Small intestine (tissue), 7 donors: ENCODE results near the gene PAX7. TPM values are rescaled to one million over a fixed set of nuclear protein-coding genes. Genes with fewer than 3 reads are reported as not detected.

Source experiments
- DNase-seq, 2 donors: peaks; one replicate each; pipeline versions ENCODE4 v3.0.0 to v3.0.0-alpha.2; 2013
- FAIRE-seq: peaks from 2 replicates; lab custom pipeline; 2012; peaks lifted over from hg19 to GRCh38; lab: Jason Lieb, UNC
- H3K27ac ChIP-seq, 3 donors: one replicate each; pipeline ENCODE4 v1.5.1; 2013; ENCODE audit warnings: low read length in 2 of 3, mild to moderate bottlenecking in 2 of 3, control low read depth in 1 of 3, inconsistent platforms in 1 of 3, low read depth in 1 of 3, moderate library complexity in 1 of 3
- H3K27me3 ChIP-seq, 3 donors: one replicate each; pipeline ENCODE4 v1.6.1; 2013; ENCODE audit warnings: low read length in 3 of 3, inconsistent platforms in 1 of 3; ENCODE audit not compliant: control insufficient read depth in 3 of 3, insufficient read depth in 3 of 3
- H3K36me3 ChIP-seq, 3 donors: one replicate each; pipeline ENCODE4 v1.6.1; 2013; ENCODE audit warnings: low read length in 3 of 3, inconsistent platforms in 1 of 3, low read depth in 1 of 3, mild to moderate bottlenecking in 1 of 3, moderate library complexity in 1 of 3; ENCODE audit not compliant: control insufficient read depth in 3 of 3, insufficient read depth in 2 of 3
- H3K4me1 ChIP-seq, 3 donors: one replicate each; pipeline ENCODE4 v1.6.1; 2013; ENCODE audit warnings: low read length in 2 of 3, inconsistent platforms in 1 of 3, low read depth in 1 of 3, mild to moderate bottlenecking in 1 of 3, moderate library complexity in 1 of 3; ENCODE audit not compliant: control insufficient read depth in 3 of 3, insufficient read depth in 2 of 3
- H3K4me3 ChIP-seq, 3 donors: one replicate each; pipeline ENCODE4 v1.5.1; 2013; ENCODE audit warnings: low read length in 3 of 3, control low read depth in 1 of 3, inconsistent platforms in 1 of 3, low read depth in 1 of 3, mild to moderate bottlenecking in 1 of 3, moderate library complexity in 1 of 3
- H3K9me3 ChIP-seq, 2 donors: one replicate each; pipeline ENCODE4 v1.6.1; 2013; ENCODE audit warnings: low read depth in 1 of 2, low read length in 1 of 2; ENCODE audit not compliant: control insufficient read depth in 2 of 2, insufficient read depth in 1 of 2
- WGBS, 3 donors: extraction: QIAGEN DNeasy Blood & Tissue Kit; methylation state at CpG; one replicate each; pipeline ENCODE4 v1.1.7; 2013; 5-methylcytosine and 5-hydroxymethylcytosine counted together
- polyA plus RNA-seq, 4 donors: library from polyadenylated mRNA; stranded (reverse) in 3 of 4; unstranded in 1 of 4; fragments of 200-250 nt in 3 of 4; fragments of 120-200 nt in 1 of 4; gene quantifications; one replicate each; pipeline versions ENCODE4 v1.2.1 to v1.2.3, GENCODE V29; 2013
- donor health status: healthy with polysubstance abuse.
- donor health status: control.
- donor health status: control.
- donor health status: Bipolar disorder and iron deficiency.
- donor health status: healthy.

Gene PAX7
- polyA plus RNA-seq, 4 donors = 0.01 to 0.15 TPM; not detected in 2

DNA sequence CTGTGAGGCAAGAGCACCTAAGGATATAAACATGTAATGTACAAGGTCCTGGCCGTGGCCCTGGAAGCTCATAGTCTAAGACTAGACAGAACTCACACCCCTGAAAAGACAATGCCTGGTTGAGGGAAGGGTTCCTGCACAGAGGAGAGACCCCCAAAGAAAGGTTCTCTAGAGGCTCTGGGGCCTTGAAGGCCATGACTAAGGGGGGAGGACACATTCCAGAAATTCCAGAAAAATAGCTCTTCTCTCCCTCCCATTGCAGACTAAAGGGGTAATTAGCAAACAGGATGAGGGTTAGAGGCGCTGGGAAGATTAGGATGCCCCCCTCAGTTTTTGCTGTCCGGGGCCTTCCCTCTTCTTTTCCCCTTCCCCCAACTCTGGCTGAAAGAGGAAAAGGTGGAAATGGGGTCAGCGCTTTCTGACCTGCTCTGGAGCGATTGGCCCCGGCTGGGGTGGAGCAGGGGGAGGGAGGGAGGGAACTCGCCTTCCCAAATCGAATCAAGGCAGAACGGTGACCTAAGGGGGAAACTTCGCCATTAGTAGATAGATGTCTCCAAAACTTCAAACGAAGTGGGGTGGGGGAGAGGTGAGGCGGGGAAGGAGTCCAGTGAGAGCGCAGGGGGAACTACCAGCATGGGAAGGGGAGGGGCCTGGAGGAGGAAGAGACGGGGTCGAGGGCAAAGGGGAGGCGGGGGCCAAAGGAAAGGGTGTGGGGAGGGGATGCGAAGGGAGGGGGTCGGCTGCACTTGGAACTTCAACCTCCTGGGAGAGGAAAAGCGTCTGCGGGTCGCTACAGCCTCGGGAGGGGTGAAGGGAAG is 11.8 kb downstream of the PAX7 start:
- no peak for FAIRE-seq
- WGBS, 3 donors = 2 to 5% (median 5%) methylated on average over 21 to 22 of the region's 22 CpGs
- no peaks in the 10 kb centered on the region for H3K36me3 ChIP-seq
- no peaks in the 10 kb centered on the region for H3K9me3 ChIP-seq
- peaks cover 14 to 94% (median 80%) of the 10 kb centered on the region in 3 donors for H3K27me3 ChIP-seq
- H3K27ac ChIP-seq = no peak overlapping the region
- DNase-seq = no peak
- no peaks in the 10 kb centered on the region for H3K4me1 ChIP-seq
- H3K4me3 ChIP-seq = no peak overlapping the region

DNA sequence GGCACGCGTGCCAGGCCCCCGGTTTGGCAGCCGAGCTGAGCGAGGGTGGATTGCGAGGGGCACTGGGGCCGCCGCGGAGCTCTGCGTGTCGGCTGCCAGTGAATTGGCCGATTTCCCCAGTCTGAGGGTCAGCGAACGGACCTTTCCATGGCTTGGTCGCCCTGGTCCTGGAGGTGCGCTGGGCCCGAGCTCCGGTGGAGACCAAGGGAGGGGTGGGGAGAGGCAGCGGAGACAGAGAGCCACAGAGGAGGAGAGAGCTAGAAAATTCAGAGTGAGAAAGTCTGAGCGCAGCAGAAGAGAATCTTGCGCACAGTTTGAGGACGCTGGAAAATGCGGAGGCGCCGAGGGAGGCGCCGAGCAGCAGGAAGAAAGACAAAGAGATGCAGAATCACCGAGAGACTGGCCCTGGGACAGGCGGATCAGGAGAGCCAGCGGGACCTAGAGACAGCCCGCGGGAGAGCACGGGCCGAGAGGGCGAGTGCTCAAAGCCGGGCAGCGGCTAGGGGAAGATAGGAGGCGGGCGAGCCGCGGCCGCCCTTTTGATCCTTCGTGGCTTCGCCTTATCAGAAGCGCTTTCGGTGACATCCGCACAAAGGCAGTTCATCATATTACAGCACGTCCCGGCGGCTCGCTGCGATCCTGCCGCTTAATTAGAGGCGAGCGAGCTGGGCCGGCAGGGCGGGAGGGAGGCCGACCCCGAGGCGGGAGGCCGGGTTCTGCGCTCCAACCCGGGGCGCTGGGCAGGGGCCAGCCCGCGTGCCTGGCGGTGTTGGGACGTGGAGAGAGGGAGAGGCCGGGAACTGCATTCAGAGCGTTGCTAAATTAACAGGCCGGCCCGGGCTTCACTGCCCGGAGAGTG is 12.7 kb downstream of the PAX7 start:
- Histone ChIP-seq H3K27ac (no peak overlapping the region), H3K4me1 (no peaks in the 10 kb centered on the region), H3K27me3 (peaks cover 13 to 94% (median 79%) of the 10 kb centered on the region in 3 donors), H3K4me3 (no peak overlapping the region), H3K36me3 (no peaks in the 10 kb centered on the region), H3K9me3 (no peaks in the 10 kb centered on the region)
- DNase-seq (peak in 1 of 2 donors; percentile 2), FAIRE-seq (no peak)
- WGBS, 3 donors = 1 to 3% (median 3%) methylated on average over 66 to 73 of the region's 73 CpGs

DNA sequence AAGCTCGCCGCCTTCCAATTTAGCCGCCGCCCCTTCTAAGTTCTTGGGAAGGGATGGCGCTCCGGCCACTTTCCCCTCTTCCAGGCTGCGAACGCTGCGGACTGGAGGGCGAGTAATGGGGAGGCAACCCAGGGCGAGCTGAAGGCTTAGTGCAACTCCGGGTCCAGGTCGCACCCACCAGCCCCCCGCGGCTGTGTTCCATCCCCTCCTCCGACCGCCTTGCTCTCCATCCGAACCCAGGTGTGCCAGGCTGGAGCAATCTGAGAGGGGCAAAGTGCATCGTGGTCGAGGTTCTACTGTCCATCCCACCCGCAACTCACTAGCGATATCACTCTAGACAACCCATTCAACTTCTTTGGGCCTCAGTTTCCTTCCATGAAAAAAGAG is 13.4 kb downstream of the PAX7 start:
- DNase-seq (no peak), FAIRE-seq (no peak)
- H3K9me3 ChIP-seq = no peaks in the 10 kb centered on the region
- H3K27ac ChIP-seq = no peak overlapping the region
- no peak overlapping the region for H3K4me3 ChIP-seq
- H3K4me1 ChIP-seq = no peaks in the 10 kb centered on the region
- peaks cover 12 to 94% (median 80%) of the 10 kb centered on the region in 3 donors for H3K27me3 ChIP-seq
- 5 to 7% (median 6%) methylated on average over 17 to 22 of the region's 22 CpGs for WGBS, 3 donors
- H3K36me3 ChIP-seq = no peaks in the 10 kb centered on the region

DNA sequence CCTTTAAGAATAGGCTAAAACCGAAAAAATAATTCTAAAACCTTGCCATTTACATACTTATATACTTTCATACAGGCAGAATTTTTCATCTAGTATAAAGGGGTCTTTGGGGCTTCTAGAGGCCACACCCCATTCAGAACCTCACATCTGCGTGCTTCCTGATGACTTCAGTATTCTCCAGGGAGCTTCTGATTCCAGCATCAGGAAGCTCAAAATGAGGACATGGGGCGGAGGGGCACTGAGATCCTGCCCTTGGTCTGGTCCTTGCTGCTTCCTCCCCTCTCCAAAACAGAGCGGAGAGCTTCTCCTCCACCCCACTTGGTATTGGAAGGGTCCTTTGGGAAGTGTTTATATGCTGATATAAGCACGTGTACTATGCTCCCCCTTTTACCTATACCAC is 13.8 kb downstream of the PAX7 start:
- no peak overlapping the region for H3K27ac ChIP-seq
- no peaks in the 10 kb centered on the region for H3K36me3 ChIP-seq
- peaks cover 12 to 94% (median 82%) of the 10 kb centered on the region in 3 donors for H3K27me3 ChIP-seq
- no peak overlapping the region for H3K4me3 ChIP-seq
- H3K9me3 ChIP-seq = no peaks in the 10 kb centered on the region
- H3K4me1 ChIP-seq = no peaks in the 10 kb centered on the region
- DNase-seq = no peak
- FAIRE-seq = no peak
- 7 to 10% (median 10%) methylated on average over 5 of the region's 5 CpGs for WGBS, 3 donors

DNA sequence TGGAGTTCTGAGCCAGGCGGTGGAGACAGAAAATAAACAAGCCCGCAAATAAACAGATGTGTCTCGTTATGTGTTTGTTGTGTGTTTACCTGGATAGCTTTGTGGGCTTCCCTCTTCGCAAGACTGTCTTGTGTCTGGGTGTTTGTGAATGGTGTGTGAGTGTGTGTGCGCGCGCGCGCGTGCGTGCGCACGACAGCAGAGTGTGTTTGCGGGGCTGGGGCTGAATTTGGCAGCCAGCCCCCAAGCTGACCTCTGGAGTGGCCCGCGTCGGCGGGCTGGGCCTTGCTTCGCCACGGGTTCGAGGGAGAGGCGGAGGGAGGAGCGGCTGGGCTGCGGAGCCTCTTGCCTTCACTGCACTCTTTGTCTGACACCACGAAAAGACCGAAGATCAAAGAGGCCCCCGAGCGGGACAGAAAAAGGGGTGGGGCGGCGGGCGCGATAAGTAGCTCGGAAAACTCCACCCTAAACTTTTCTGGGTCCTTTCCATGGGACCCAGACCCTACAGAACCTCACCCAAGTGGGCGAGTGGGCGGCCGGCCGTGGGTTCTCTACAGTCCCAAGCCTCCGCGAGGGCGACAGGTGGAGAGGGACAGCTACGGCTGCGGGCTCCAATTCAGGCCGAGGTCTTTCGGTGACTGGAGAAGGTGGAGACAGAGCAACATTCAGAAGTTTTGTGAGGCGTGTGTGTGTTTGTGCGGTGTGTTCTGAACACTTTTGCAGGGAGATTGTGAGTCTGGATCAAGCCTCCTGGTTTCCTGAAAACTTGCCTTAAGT is 14.5 kb downstream of the PAX7 start:
- Histone ChIP-seq H3K9me3 (no peaks in the 10 kb centered on the region), H3K4me1 (no peaks in the 10 kb centered on the region), H3K4me3 (no peak overlapping the region), H3K27ac (no peak overlapping the region), H3K36me3 (no peaks in the 10 kb centered on the region), H3K27me3 (peaks cover 12 to 94% (median 77%) of the 10 kb centered on the region in 3 donors)
- DNase-seq = no peak
- WGBS, 3 donors = 2 to 4% (median 3%) methylated on average over 43 to 46 of the region's 46 CpGs
- FAIRE-seq = no peak

DNA sequence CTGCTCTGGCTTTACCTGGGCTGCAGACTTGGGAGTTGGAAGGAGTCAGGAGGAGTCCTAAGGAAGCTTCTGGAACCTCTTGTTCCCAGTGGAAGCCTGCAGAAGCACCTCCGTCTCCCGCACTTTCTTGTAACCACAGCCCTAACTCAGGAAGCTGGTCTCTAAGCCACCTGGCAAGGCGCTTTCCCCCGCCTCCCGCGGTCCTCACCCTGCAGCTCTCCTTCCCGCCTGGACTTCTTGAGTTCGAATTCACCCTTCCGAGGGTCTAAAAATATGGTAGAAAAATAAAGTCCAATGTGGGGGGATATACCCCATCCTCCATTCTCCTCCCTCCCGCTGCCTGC is 15.1 kb downstream of the PAX7 start:
- Histone ChIP-seq H3K27me3 (peaks cover 10 to 95% (median 79%) of the 10 kb centered on the region in 3 donors), H3K36me3 (no peaks in the 10 kb centered on the region), H3K9me3 (no peaks in the 10 kb centered on the region), H3K27ac (no peak overlapping the region), H3K4me1 (no peaks in the 10 kb centered on the region), H3K4me3 (no peak overlapping the region)
- 3 to 8% (median 7%) methylated on average over 10 of the region's 10 CpGs for WGBS, 3 donors
- no peak for DNase-seq
- no peak for FAIRE-seq

DNA sequence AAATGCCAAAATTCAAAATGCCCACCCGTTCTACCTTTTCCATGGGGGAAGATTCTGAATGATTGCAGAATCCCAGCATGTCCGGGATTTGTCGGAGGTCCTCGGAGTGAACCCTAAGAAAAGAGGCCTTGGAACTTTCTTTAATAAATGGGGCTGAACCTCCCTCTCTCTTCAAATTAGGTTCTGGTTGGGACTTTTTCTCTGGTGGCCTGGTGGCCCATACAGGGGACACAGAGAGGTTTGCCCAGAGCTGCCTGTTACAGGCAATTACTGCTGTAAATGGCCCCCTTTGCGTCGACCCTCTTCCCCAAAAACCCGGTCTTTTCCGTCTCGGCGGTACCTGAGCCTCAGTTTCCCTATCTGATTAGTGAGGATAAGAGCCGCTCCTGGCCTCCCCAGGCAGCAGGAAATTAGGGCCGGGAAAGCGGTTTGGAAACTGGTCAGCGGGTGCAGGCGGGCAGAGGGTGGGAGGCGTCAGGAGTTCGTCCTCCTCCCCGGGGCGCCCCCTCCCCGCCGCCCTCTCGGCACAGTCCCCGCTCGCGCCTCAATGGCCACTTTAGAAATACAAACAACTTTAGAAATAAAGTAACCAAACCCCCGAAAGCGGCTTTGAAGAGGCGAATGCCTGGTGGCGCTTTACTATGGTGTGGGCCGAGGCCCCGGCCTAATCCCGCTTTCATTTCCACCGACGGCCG is 15.6 kb downstream of the PAX7 start:
- Histone ChIP-seq H3K27me3 (peaks cover 9 to 93% (median 76%) of the 10 kb centered on the region in 3 donors), H3K36me3 (no peaks in the 10 kb centered on the region), H3K4me3 (no peak overlapping the region), H3K4me1 (no peaks in the 10 kb centered on the region), H3K27ac (no peak overlapping the region), H3K9me3 (no peaks in the 10 kb centered on the region)
- FAIRE-seq (no peak), DNase-seq (no peak)
- WGBS, 3 donors = 2 to 3% (median 3%) methylated on average over 33 to 35 of the region's 35 CpGs
